Measurements from ENCODE around the gene OSBPL10.
"Not testable (repeated sequence)": the region's sequence is repeated elsewhere in the genome, so short reads cannot be mapped to it uniquely, and the experiment has no call there.

Gene OSBPL10, protein sequence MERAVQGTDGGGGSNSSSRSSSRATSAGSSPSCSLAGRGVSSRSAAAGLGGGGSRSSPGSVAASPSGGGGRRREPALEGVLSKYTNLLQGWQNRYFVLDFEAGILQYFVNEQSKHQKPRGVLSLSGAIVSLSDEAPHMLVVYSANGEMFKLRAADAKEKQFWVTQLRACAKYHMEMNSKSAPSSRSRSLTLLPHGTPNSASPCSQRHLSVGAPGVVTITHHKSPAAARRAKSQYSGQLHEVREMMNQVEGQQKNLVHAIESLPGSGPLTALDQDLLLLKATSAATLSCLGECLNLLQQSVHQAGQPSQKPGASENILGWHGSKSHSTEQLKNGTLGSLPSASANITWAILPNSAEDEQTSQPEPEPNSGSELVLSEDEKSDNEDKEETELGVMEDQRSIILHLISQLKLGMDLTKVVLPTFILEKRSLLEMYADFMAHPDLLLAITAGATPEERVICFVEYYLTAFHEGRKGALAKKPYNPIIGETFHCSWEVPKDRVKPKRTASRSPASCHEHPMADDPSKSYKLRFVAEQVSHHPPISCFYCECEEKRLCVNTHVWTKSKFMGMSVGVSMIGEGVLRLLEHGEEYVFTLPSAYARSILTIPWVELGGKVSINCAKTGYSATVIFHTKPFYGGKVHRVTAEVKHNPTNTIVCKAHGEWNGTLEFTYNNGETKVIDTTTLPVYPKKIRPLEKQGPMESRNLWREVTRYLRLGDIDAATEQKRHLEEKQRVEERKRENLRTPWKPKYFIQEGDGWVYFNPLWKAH

GRCh38 chr3:31981206-31982181 is at the start of gene OSBPL10, which contains the start of gene ZNF860:
Gene OSBPL10, minus strand, starts transcription at chr3:31981262. Its CDS starts 83 bp downstream, at chr3:31981179.
Gene ZNF860, plus strand, starts transcription at chr3:31981750. Its CDS starts 7,330 bp downstream, at chr3:31989080.
- peak; percentile 89 for DNase-seq

GRCh38 chr3:32026593-32026992 is 45.5 kb upstream of the OSBPL10 start:
- no peak for DNase-seq

- DNase-seq = peak; percentile 20
Measured at GRCh38 chr3:32022947-32023346, 41.9 kb upstream of the OSBPL10 start.

DNA sequence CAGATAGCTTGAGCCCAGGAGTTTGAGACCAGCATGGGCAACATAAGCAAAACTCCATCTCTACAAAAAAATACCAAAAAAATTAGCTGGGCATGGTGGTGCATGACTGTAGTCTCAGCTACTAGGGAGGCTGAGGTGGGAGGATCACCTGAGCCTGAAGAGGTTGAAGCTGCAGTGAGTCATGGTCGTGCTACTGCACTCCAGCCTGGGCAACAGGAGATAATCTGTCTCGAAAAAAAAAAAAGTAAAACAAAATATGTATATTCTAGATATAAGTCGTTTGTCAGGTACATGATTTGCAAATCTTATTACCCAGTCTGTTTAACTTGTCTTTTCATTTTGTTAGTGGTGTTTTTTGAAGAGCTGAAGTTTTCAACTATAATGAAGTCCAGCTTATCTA is 40.7 kb upstream of the OSBPL10 start:
- no peak for DNase-seq

- DNase-seq = no peak
Measured at GRCh38 chr3:32021155-32021554, 40.1 kb upstream of the OSBPL10 start.

GRCh38 chr3:32018757-32019564 is 37.9 kb upstream of the OSBPL10 start:
- DNase-seq = no peak

GRCh38 chr3:32017286-32017685 is 36.2 kb upstream of the OSBPL10 start:
- no peak for DNase-seq

DNA sequence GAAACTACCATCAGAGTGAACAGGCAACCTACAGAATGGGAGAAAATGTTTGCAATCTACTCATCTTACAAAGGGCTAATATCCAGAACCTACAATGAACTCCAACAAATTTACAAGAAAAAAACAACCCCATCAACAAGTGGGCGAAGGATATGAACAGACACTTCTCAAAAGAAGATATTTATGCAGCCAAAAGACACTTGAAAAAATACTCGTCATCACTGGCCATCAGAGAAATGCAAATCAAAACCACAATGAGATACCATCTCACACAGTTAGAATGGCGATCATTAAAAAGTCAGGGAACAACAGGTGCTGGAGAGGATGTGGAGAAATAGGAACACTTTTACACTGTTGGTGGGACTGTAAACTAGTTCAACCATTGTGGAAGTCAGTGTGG is 34.6 kb upstream of the OSBPL10 start:
- DNase-seq = not testable (repeated sequence)

- DNase-seq = not testable (repeated sequence)
Measured at GRCh38 chr3:32010699-32011098, 29.6 kb upstream of the OSBPL10 start.

DNA sequence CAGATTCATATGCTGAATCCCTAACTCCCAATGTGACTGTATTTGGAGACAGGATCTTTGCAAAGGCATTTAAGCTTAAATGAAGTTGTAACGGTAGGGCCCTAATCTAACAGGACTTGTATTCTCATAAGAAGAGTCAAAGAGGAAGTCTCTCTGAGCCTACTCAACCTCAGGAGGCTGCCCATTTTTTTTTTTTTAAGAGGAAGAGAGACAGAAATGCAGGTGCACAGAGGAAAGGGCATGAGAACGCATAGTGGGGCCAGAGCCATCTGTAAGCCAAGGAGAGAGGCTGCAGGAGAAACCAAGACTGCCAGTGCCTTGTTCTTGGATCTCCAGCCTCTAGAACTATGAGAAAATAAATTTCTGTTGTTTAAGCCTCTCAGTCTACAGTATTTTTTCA is 28.9 kb upstream of the OSBPL10 start:
- no peak for DNase-seq

DNA sequence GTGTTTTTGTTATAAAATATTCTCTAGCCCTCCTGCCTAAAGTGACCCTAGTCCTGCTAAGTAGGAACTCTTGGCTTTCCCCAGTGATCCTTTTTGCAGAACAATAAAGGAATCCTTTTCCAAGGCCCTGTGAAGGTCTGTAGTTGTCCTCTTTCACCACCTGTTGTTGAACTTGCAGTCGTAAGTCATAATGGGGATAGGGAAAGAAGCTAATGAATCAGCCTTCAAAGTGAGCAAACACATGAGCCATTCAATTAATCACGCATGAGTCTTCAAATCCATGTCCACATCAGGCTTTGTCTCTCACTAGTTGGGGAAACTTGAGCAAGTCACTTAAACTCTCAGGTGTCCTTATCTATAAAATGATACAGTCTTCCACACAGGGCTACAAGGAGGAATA is 28.0 kb upstream of the OSBPL10 start:
- DNase-seq = no peak

DNA sequence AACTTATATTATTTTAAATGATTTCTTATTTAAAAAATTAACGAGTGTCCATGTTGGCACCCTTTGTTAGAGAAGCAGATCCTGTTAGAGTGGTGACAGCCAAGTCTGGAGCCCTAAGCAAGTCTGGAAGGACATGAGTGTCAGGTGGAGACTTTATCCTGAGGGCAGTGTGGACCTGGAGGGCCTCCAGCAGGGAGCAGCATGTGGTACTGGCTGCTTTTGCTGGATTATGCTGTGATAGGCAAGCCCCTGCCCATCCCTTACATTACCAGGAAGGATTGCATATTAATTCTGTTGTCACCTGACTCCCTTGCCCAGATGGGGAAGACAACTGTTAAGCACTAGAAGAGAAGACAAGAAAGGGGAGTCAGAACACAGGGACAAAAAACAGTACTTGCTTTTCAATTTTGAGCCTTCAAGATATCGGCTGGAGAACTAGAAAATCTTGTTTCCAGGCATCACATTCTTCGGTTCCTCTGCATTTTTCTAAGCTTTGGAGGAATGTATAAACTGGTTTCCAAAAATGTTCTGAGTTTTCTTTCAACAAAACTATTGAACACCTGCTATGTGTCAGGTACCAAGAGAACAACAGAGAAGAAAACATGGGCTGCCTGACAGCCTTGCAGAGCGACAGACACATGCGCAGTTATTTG is 23.2 kb upstream of the OSBPL10 start:
- no peak for DNase-seq

- no peak for DNase-seq
Measured at GRCh38 chr3:32003380-32003779, 22.3 kb upstream of the OSBPL10 start.

GRCh38 chr3:32002561-32003368 is 21.7 kb upstream of the OSBPL10 start:
- no peak for DNase-seq

DNA sequence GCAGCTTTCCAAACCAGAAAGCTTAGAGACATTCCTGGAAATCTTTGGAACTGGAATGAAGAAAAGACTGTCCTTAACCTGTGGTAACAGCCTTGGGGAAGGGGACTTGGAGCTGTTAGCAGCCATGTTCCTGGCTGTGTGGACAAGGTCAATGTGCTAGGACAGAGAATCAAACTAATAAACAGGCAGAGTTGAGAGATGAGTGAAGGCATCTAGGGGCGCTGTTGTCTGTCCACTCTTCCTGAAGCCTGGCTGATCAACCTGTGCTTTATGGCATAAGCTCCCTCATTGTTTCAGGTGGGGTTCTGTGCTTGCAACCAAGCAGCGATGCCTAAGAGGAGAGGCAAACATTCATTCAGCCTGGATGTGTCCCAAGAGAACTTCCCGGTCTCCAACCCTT is 19.8 kb upstream of the OSBPL10 start:
- DNase-seq = no peak

GRCh38 chr3:31999907-32000439 is 18.9 kb upstream of the OSBPL10 start:
- peak; percentile 50 for DNase-seq

DNA sequence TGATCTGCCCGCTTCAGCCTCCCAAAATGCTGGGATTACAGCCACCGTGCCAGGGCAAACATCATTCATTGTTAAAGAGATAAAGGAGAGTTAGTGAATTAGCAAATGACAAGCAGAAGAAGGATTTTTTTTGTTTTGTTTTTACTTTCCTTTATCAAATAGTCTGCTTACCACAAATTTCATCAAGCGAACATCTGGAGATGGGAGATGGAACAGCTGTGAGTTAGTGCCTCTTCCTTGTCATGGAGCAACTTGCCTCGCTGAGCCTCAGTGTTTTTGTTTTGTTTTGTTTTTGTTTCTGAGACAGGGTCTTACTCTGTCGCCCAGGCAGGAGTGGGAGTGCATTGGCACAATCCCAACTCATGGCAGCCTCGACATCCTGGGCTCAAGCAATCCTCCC is 16.4 kb upstream of the OSBPL10 start:
- DNase-seq = no peak

DNA sequence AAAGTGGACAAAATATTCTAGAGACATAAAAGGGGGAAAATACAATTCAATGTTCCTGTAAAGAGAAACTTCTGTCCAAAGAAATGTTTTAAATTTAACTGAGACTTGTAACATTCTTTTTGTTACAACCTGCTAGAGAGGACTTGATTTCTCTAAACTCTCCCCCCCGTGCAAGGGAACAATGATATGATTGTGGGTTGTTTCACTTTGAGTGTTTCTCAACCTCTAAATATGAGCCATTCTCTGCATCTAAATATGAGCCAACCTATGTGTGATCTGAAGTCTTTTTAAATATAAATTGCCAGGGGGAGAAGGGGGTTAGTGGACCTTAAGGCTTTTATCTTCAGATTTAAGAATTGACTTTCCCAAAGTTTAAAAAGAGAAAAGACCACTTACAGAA is 15.1 kb upstream of the OSBPL10 start:
- no peak for DNase-seq

- DNase-seq = not testable (repeated sequence)
Measured at GRCh38 chr3:31995026-31995425, 14.0 kb upstream of the OSBPL10 start.

DNA sequence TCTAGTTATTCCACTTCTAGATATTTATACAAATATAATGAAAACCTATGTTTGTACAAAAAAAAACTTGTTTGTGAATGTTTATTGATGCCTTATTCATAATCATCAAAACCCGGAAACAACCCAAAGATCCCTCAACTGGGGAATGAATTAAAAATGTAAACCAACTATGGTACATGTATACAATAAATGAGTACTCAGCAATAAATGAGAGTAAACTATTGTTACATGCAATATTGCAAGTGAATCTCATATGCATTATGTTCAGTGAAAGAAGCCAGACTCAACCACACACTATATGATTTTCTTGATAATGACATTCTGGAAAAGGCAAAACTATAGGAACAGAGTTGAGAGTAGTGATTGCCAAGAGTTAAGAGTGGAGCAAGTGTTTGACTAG is 12.8 kb upstream of the OSBPL10 start:
- no peak for DNase-seq

Data from kidney glomerular epithelial cell (primary cell).